ENCODE data around the gene OPN4.

OPN4 gene

GRCh38 chr10:86681722-86682386 lies 27.5 kb downstream of the OPN4 start:
- FAIRE-seq: no peak

- no peak for FAIRE-seq
Observed at GRCh38 chr10:86682675-86683074, 28.3 kb downstream of the OPN4 start.

GRCh38 chr10:86684331-86685097 lies 30.2 kb downstream of the OPN4 start:
- FAIRE-seq: no peak

- FAIRE-seq: no peak
Observed at GRCh38 chr10:86685416-86685815, 31.1 kb downstream of the OPN4 start.

GRCh38 chr10:86685893-86686632 lies 31.7 kb downstream of the OPN4 start:
- no peak for FAIRE-seq

- no peak for FAIRE-seq
Observed at GRCh38 chr10:86686972-86687371, 32.6 kb downstream of the OPN4 start.

GRCh38 chr10:86687750-86688149 lies 33.4 kb downstream of the OPN4 start:
- FAIRE-seq: no peak

GRCh38 chr10:86688398-86688921 lies 34.1 kb downstream of the OPN4 start:
- no peak for FAIRE-seq

- FAIRE-seq: no peak
Observed at GRCh38 chr10:86689146-86689545, 34.8 kb downstream of the OPN4 start.

- FAIRE-seq: no peak
Observed at GRCh38 chr10:86690231-86690630, 35.9 kb downstream of the OPN4 start.

GRCh38 chr10:86690657-86691084 lies 36.3 kb downstream of the OPN4 start:
- FAIRE-seq: no peak

GRCh38 chr10:86691333-86692022 lies 37.1 kb downstream of the OPN4 start:
- FAIRE-seq: no peak

GRCh38 chr10:86692023-86692514 lies 37.7 kb downstream of the OPN4 start:
- FAIRE-seq: no peak

- no peak for FAIRE-seq
Observed at GRCh38 chr10:86692664-86693063, 38.3 kb downstream of the OPN4 start.

GRCh38 chr10:86693275-86693674 lies 38.9 kb downstream of the OPN4 start:
- no peak for FAIRE-seq

GRCh38 chr10:86693721-86694369 lies 39.5 kb downstream of the OPN4 start:
- no peak for FAIRE-seq

- FAIRE-seq: no peak
Observed at GRCh38 chr10:86698207-86698940, 44.0 kb downstream of the OPN4 start.

- FAIRE-seq: no peak
Observed at GRCh38 chr10:86699125-86699524, 44.8 kb downstream of the OPN4 start.

GRCh38 chr10:86699541-86699940 lies 45.2 kb downstream of the OPN4 start:
- FAIRE-seq: no peak

- FAIRE-seq: no peak
Observed at GRCh38 chr10:86699991-86700840, 45.9 kb downstream of the OPN4 start.

All from islet of Langerhans (tissue), 1 donor.